Measurements from ENCODE around the gene RUFY4.
"Not testable (repeated sequence)": the region's sequence is repeated elsewhere in the genome, so short reads cannot be mapped to it uniquely, and the experiment has no call there.

The RUFY4 gene

GRCh38 chr2:218033590-218034496, 35.2 kb upstream of the RUFY4 start:
- ATAC-seq (ENCODE audit: insufficient read depth, low read depth) (no peak), DNase-seq (peak; percentile 3)
- no peak overlapping the region for H3K4me3 ChIP-seq (ENCODE audit: low read depth in 1 of 2, low read length in 2 of 2)
- peaks cover 3% of the 10 kb centered on the region for H3K27me3 ChIP-seq (ENCODE audit: insufficient read depth, low read length, poor library complexity)
- no peak overlapping the region for H2AFZ ChIP-seq (ENCODE audit: low read depth, low read length)
- H4K20me1 ChIP-seq (ENCODE audit: insufficient read depth, low read length), result peaks cover 5% of the 10 kb centered on the region
- H3K9ac ChIP-seq (ENCODE audit: low read depth, low read length), result no peak overlapping the region
- no peaks in the 10 kb centered on the region for H3K79me2 ChIP-seq (ENCODE audit: insufficient read depth, low read length)
- H3K27ac ChIP-seq (ENCODE audit: low read length), result no peak overlapping the region
- no peak overlapping the region for H3K4me2 ChIP-seq (ENCODE audit: insufficient read depth, low read length)
- no peaks in the 10 kb centered on the region for H3K36me3 ChIP-seq (ENCODE audit: insufficient read depth, low read length)
- no peak for TF ChIP-seq EZH2 (IDR thresholded peaks at IDR 0.05; ENCODE audit: borderline replicate concordance, low read depth, low read length, severe bottlenecking)
- TF ChIP-seq, protein P1, sequence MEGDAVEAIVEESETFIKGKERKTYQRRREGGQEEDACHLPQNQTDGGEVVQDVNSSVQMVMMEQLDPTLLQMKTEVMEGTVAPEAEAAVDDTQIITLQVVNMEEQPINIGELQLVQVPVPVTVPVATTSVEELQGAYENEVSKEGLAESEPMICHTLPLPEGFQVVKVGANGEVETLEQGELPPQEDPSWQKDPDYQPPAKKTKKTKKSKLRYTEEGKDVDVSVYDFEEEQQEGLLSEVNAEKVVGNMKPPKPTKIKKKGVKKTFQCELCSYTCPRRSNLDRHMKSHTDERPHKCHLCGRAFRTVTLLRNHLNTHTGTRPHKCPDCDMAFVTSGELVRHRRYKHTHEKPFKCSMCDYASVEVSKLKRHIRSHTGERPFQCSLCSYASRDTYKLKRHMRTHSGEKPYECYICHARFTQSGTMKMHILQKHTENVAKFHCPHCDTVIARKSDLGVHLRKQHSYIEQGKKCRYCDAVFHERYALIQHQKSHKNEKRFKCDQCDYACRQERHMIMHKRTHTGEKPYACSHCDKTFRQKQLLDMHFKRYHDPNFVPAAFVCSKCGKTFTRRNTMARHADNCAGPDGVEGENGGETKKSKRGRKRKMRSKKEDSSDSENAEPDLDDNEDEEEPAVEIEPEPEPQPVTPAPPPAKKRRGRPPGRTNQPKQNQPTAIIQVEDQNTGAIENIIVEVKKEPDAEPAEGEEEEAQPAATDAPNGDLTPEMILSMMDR (IDR thresholded peaks at IDR 0.05; ENCODE audit: borderline replicate concordance, extremely low read depth, low read length, poor library complexity, severe bottlenecking), result no peak
- H3K4me1 ChIP-seq (ENCODE audit: insufficient read depth, low read length), result peaks cover 4% of the 10 kb centered on the region
- H3K9me3 ChIP-seq (ENCODE audit: insufficient read depth, low read length, severe bottlenecking), result no peaks in the 10 kb centered on the region

DNA sequence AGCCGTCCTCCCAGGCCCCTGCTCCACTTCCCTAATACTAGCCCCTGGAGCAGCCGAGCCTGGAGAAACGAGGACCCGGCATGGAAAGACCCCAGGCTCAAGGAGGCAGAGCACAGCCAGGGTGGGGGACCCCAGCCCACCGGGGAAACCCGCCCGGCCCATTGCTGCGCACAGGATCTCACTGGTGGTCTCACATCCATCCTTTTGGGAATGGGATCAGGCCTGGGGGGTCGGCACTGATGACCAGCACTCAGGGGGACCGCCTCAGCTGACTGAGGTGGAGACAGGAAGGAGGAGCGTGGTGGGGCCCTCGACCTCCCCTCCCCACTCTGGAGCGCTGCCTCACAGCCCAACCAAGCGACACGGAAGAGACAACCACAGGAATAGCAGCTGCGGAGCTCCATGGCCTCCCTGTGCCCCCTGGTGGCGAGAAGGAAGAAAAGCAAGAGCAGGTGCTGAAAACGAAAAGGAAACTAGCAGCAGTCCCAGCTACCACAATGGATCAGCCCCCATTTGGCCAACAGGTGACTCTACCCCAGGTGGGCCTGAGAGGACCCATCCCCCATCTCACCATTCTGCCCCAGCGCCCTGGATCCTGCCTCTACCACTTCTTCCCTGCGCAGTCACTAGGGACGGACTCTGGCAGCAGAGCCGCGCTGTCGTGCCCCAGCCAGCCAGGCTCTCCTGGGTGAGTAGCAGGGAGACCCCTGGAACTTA, 34.4 kb upstream of the RUFY4 start:
- H3K4me2 ChIP-seq (ENCODE audit: insufficient read depth, low read length), result peak overlapping the region; percentile 47
- H3K9ac ChIP-seq (ENCODE audit: low read depth, low read length), result not testable (repeated sequence)

DNA sequence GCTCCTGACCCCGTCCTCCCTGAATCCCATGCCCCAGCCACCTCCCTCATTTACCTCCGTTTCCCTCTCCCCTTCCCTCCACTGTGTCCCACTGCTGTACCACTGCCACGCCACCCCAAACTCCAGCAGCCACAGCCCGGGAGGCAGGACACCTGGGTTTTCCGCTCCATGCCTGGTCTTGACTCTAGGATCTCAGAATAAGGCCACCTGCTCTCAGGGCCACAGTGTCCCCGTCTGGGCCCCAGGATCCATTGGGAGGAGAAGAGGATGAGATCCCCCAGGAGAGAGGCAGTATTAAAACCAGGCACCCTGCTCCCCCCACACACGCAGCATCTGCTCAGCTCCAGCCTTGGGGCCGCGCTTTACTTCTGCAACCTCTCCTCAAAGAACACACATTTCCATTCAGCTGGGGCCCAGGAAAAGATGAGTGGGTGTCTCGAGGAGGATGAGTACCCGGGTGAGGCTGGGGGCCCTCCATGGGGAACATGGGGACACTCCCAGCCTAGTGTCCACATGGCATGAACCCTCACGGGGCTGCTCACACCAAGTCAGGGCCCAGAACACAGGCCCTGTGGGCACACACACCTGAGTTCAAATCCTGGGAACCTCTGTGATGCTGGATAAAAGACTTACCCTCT, 33.5 kb upstream of the RUFY4 start:
- Histone ChIP-seq H3K79me2 (ENCODE audit: insufficient read depth, low read length) (no peaks in the 10 kb centered on the region), H2AFZ (ENCODE audit: low read depth, low read length) (no peak overlapping the region), H3K9me3 (ENCODE audit: insufficient read depth, low read length, severe bottlenecking) (no peaks in the 10 kb centered on the region), H3K9ac (ENCODE audit: low read depth, low read length) (no peak overlapping the region), H4K20me1 (ENCODE audit: insufficient read depth, low read length) (peaks cover 5% of the 10 kb centered on the region), H3K27ac (ENCODE audit: low read length) (no peak overlapping the region), H3K4me3 (ENCODE audit: low read depth in 1 of 2, low read length in 2 of 2) (no peak overlapping the region), H3K4me1 (ENCODE audit: insufficient read depth, low read length) (peaks cover 4% of the 10 kb centered on the region), H3K36me3 (ENCODE audit: insufficient read depth, low read length) (no peaks in the 10 kb centered on the region), H3K27me3 (ENCODE audit: insufficient read depth, low read length, poor library complexity) (peaks cover 9% of the 10 kb centered on the region), H3K4me2 (ENCODE audit: insufficient read depth, low read length) (no peak overlapping the region)
- TF ChIP-seq, protein P1 (IDR thresholded peaks at IDR 0.05; ENCODE audit: borderline replicate concordance, extremely low read depth, low read length, poor library complexity, severe bottlenecking), result no peak
- no peak for TF ChIP-seq EZH2 (IDR thresholded peaks at IDR 0.05; ENCODE audit: borderline replicate concordance, low read depth, low read length, severe bottlenecking)
- DNase-seq (no peak), ATAC-seq (ENCODE audit: insufficient read depth, low read depth) (no peak)

More for the DNA sequence above, 34.4 kb upstream of the RUFY4 start:
- not testable (repeated sequence) for H3K36me3 ChIP-seq (ENCODE audit: insufficient read depth, low read length); H3K4me3 ChIP-seq (ENCODE audit: low read depth in 1 of 2, low read length in 2 of 2); H4K20me1 ChIP-seq (ENCODE audit: insufficient read depth, low read length); H3K27ac ChIP-seq (ENCODE audit: low read length); H3K27me3 ChIP-seq (ENCODE audit: insufficient read depth, low read length, poor library complexity); H3K9me3 ChIP-seq (ENCODE audit: insufficient read depth, low read length, severe bottlenecking); H3K79me2 ChIP-seq (ENCODE audit: insufficient read depth, low read length); H3K4me1 ChIP-seq (ENCODE audit: insufficient read depth, low read length)
- DNase-seq (peak; percentile 81), ATAC-seq (ENCODE audit: insufficient read depth, low read depth) (peak; percentile 98)
- TF ChIP-seq, protein P1 (IDR thresholded peaks at IDR 0.05; ENCODE audit: borderline replicate concordance, extremely low read depth, low read length, poor library complexity, severe bottlenecking), result peak; percentile 74
- 0 out of 2 replicates have a peak overlapping the region, but pooled peaks have one; percentile 53 for H2AFZ ChIP-seq (ENCODE audit: low read depth, low read length)

Measured in DND-41 (cell line).